K562 (cell line): ENCODE measurements around the gene TIMM50. TPM values are rescaled to one million over a fixed set of nuclear protein-coding genes. Genes with fewer than 3 reads are reported as not detected.

Experiments
- ATAC-seq: fragments of 200-7000 bp; cut with Tn5 transposase; 3 replicates; pipeline ENCODE4 v1.9.1; 2020; ENCODE audit warnings: moderate library complexity
- BruUV-seq: library from RNA; stranded (reverse); fragments of 400-500 nt; replicated peaks from 2 replicates; lab custom pipeline; 2021; lab: Mats Ljungman, UMichigan
- CTCF ChIA-PET: fragments of 300-600 bp; formaldehyde crosslinking; extraction: SDS; loops from one replicate; lab custom pipeline; 2021; ENCODE audit warnings: low intra/inter-chr PET ratio; lab: Yijun Ruan, JAX
- POLR2A ChIA-PET: fragments of 300-600, 350-650 bp; sonication (Branson Sonifier 250); formaldehyde crosslinking; extraction: SDS; loops from one replicate; lab custom pipeline; 2021; ENCODE audit warnings: antibody characterized with exemption, inconsistent platforms; lab: Yijun Ruan, JAX
- DNase-seq, 4 experiments: peaks; one replicate each; pipeline versions ENCODE4 v3.0.0 to v3.0.0-alpha.2; 2011 to 2018; ENCODE audit warnings: low spot score in 3 of 4, mixed read lengths in 3 of 4; ENCODE audit errors: extremely low read depth in 1 of 4
- FAIRE-seq: peaks from 2 replicates; lab custom pipeline; 2011; peaks lifted over from hg19 to GRCh38; lab: Jason Lieb, UNC
- H2AFZ ChIP-seq: 2 replicates; pipeline ENCODE4 v1.6.0; 2011; ENCODE audit warnings: low read depth, low read length, control low read depth, inconsistent platforms
- H3K27ac ChIP-seq: fragments of 200-600 bp; 3 replicates; pipeline ENCODE4 v1.8.0; 2011; ENCODE audit warnings: low read depth, mild to moderate bottlenecking, control low read depth, inconsistent platforms, low read length, moderate library complexity, mixed read lengths; ENCODE audit errors: extremely low read depth
- H3K27me3 ChIP-seq, 2 experiments: fragments of 300-600 bp in 1 of 2; 2 replicates in 1 of 2; 3 replicates in 1 of 2; pipeline versions ENCODE4 v1.6.0 to v1.8.0; 2011; ENCODE audit warnings: inconsistent platforms in 2 of 2, low read length in 2 of 2, mild to moderate bottlenecking in 1 of 2, mixed read lengths in 1 of 2, moderate library complexity in 1 of 2; ENCODE audit not compliant: control insufficient read depth in 2 of 2, insufficient read depth in 2 of 2
- H3K36me3 ChIP-seq: fragments of 300-600 bp; 3 replicates; pipeline ENCODE4 v1.8.0; 2011; ENCODE audit warnings: mild to moderate bottlenecking, low read length, inconsistent platforms; ENCODE audit not compliant: control insufficient read depth, insufficient read depth
- H3K4me1 ChIP-seq, 2 experiments: fragments of 200-600 bp in 1 of 2; replicated peaks in 1 of 2; 2 replicates in 1 of 2; 3 replicates in 1 of 2; pipeline versions ENCODE4 v1.5.1 to v1.8.0; 2011; ENCODE audit warnings: inconsistent platforms in 2 of 2, low read length in 2 of 2, mild to moderate bottlenecking in 1 of 2, mixed read lengths in 1 of 2, moderate library complexity in 1 of 2; ENCODE audit not compliant: control insufficient read depth in 2 of 2, insufficient read depth in 2 of 2
- H3K4me2 ChIP-seq: 2 replicates; pipeline ENCODE4 v1.6.1; 2011; ENCODE audit warnings: low read length, control low read depth, inconsistent platforms, mixed read lengths; ENCODE audit not compliant: insufficient read depth
- H3K4me3 ChIP-seq: fragments of 200-600 bp; sonication (generic), shearing (Covaris generic); 2 replicates; pipeline ENCODE4 v1.5.1; 2016; ENCODE audit warnings: control low read depth, inconsistent platforms
- H3K79me2 ChIP-seq: fragments of 200-600 bp; 3 replicates; pipeline ENCODE4 v1.8.0; 2011; ENCODE audit warnings: low read length, inconsistent platforms; ENCODE audit not compliant: control insufficient read depth, insufficient read depth
- H3K9ac ChIP-seq, 2 experiments: 2 replicates each; pipeline versions ENCODE4 v1.6.0 to v1.6.1; 2011; ENCODE audit warnings: low read depth in 2 of 2, low read length in 2 of 2, control low read depth in 1 of 2, inconsistent platforms in 1 of 2, mild to moderate bottlenecking in 1 of 2, mixed read lengths in 1 of 2; ENCODE audit not compliant: insufficient read depth in 1 of 2
- H3K9me1 ChIP-seq: one replicate; pipeline ENCODE4 v1.6.0; 2011; ENCODE audit warnings: inconsistent platforms, mild to moderate bottlenecking, low read length, moderate library complexity; ENCODE audit not compliant: control insufficient read depth, insufficient read depth
- H3K9me3 ChIP-seq: replicated peaks from 2 replicates; pipeline ENCODE4 v1.5.1; 2011; ENCODE audit warnings: low read depth, low read length, inconsistent platforms; ENCODE audit not compliant: control insufficient read depth, insufficient read depth
- H4K20me1 ChIP-seq: replicated peaks from 2 replicates; pipeline ENCODE4 v1.6.1; 2011; ENCODE audit warnings: low read length, inconsistent platforms, mixed read lengths; ENCODE audit not compliant: control insufficient read depth, insufficient read depth
- HNRNPK ChIP-seq: fragments of 200-400 bp; formaldehyde crosslinking; IDR thresholded peaks from one replicate; pipeline ENCODE4 v1.6.1; 2018; ENCODE audit warnings: mild to moderate bottlenecking, low read depth, low read length; ENCODE audit not compliant: poor library complexity, severe bottlenecking
- IFI16 ChIP-seq: fragments of 250-450 bp; sonication (Bioruptor Pico); IDR thresholded peaks from 2 replicates; pipeline ENCODE4 v2.1.2; 2022; ENCODE audit warnings: mild to moderate bottlenecking, inconsistent platforms
- SRSF9 ChIP-seq: fragments of 200-400 bp; formaldehyde crosslinking; IDR thresholded peaks from 2 replicates; pipeline ENCODE4 v1.6.1; 2017; ENCODE audit warnings: low read depth, low read length, borderline replicate concordance
- XRCC5 ChIP-seq: fragments of 200-400 bp; formaldehyde crosslinking; IDR thresholded peaks from 2 replicates; pipeline ENCODE4 v1.6.1; 2017; ENCODE audit warnings: low read depth, mild to moderate bottlenecking, low read length
- ZBTB40 ChIP-seq, 2 experiments: fragments of 450-650 bp in 1 of 2; sonication (generic) in 1 of 2; formaldehyde crosslinking in 1 of 2; IDR thresholded peaks; 2 replicates each; pipeline versions ENCODE4 v1.7.1 to v1.9.0; 2016 to 2022; ENCODE audit warnings: inconsistent platforms in 1 of 2, mild to moderate bottlenecking in 1 of 2, missing genetic modification reagents in 1 of 2
- ZKSCAN3 ChIP-seq: fragments of 250-450 bp; sonication (Bioruptor Pico); IDR thresholded peaks from 2 replicates; pipeline ENCODE4 v1.4.0; 2020
- ZNF253 ChIP-seq: fragments of 250-450 bp; sonication (Bioruptor Pico); conservative IDR thresholded peaks from 2 replicates; pipeline ENCODE4 v1.6.1; 2021; ENCODE audit warnings: mild to moderate bottlenecking
- ZNF384 ChIP-seq: IDR thresholded peaks from 2 replicates; pipeline ENCODE4 v1.6.1; 2012; ENCODE audit warnings: low read depth, low read length, improper control_type of control experiment
- WGBS: fragments of 100-300 bp; shearing (Covaris generic); methylation state at CpG from one replicate; pipeline ENCODE4 v1.1.6; 2016; ENCODE audit warnings: low coverage, mixed read lengths; ENCODE audit not compliant: insufficient coverage; ENCODE audit errors: missing lambda C conversion rate; 5-methylcytosine and 5-hydroxymethylcytosine counted together
- in situ Hi-C: fragments of 300-500 bp; cut with MboI; formaldehyde crosslinking; loops from 4 replicates; pipeline ENCODE4 v1.15.0; 2018; ENCODE audit warnings: inconsistent platforms, mixed read lengths
- intact Hi-C: fragments of 100-400 bp; cut with micrococcal nuclease; formaldehyde crosslinking; loops from 2 replicates; pipeline ENCODE4 v1.14.2; 2022
- polyA plus RNA-seq, 8 experiments: library from polyadenylated mRNA; depleted of rRNA in 4 of 8; stranded (reverse) in 5 of 8; unstranded in 3 of 8; fragments of >200 nt; fragmentation: Nextera tagmentation in 2 of 8; fragmentation: Illumina TruSeq in 1 of 8; extraction: Ambion mirVana in 2 of 8; extraction: Trizol in 1 of 8; gene quantifications; 2 replicates each; pipeline versions ENCODE4 v1.2.1 to v1.2.3, GENCODE V29; 2011 to 2014; ENCODE audit warnings: inconsistent platforms in 1 of 8, missing spikeins in 1 of 8
- total RNA-seq, 7 experiments: library from RNA; depleted of rRNA in 6 of 7; stranded (reverse); fragments of >200 nt in 6 of 7; fragmentation: Illumina TruSeq in 2 of 7; extraction: Trizol in 2 of 7; gene quantifications; 2 replicates each; pipeline versions ENCODE4 v1.2.1 to v1.2.3, GENCODE V29; 2011 to 2021; ENCODE audit warnings: low replicate concordance in 1 of 7
- TF ChIP-seq, protein P1 (sequence below): fragments of 250-450 bp; sonication (Bioruptor Pico); IDR thresholded peaks from 2 replicates; pipeline ENCODE4 v1.9.0; 2021; ENCODE audit warnings: mild to moderate bottlenecking
- TF ChIP-seq, protein P2 (sequence below): fragments of 450-650 bp; formaldehyde crosslinking; IDR thresholded peaks from 2 replicates; pipeline ENCODE4 v1.4.0; 2022; ENCODE audit warnings: missing genetic modification characterization

TIMM50 gene
- total and polyA plus RNA-seq, 9 of the 15 experiments (the other 6 are each of a cell fraction or from before 2014, with no cell fraction given) = 28.3 to 221 (median 170) TPM

- Histone ChIP-seq H3K27ac (no peak overlapping the region), H2AFZ (no peak overlapping the region), H3K36me3 (no peaks in the 10 kb centered on the region), H3K9ac (no peak overlapping the region), H3K4me3 (no peak overlapping the region), H3K9me1 (no peaks in the 10 kb centered on the region), H3K4me2 (no peak overlapping the region), H3K4me1 (peaks cover 5 to 8% of the 10 kb centered on the region in 2 experiments; a peak in 3 of 5 replicates), H3K79me2 (no peaks in the 10 kb centered on the region), H3K9me3 (no peaks in the 10 kb centered on the region), H4K20me1 (no peaks in the 10 kb centered on the region), H3K27me3 (no peaks in the 10 kb centered on the region)
- CTCF ChIA-PET = no interaction called here
- in situ Hi-C loops = no loop called here
- intact Hi-C loops = no loop called here
- BruUV-seq = no TSS peak
- no peak for ATAC-seq
- FAIRE-seq = no peak
- 72% methylated on average over 8 of the region's 8 CpGs for WGBS
- POLR2A ChIA-PET = no interaction called here
- no peak for DNase-seq
- no peak for TF ChIP-seq SRSF9
- TF ChIP-seq ZKSCAN3 (CRISPR knock-in tag) = no peak
- TF ChIP-seq ZNF384 = no peak
- TF ChIP-seq, protein P1, sequence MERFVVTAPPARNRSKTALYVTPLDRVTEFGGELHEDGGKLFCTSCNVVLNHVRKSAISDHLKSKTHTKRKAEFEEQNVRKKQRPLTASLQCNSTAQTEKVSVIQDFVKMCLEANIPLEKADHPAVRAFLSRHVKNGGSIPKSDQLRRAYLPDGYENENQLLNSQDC (CRISPR knock-in tag) = no peak
- TF ChIP-seq, protein P2, sequence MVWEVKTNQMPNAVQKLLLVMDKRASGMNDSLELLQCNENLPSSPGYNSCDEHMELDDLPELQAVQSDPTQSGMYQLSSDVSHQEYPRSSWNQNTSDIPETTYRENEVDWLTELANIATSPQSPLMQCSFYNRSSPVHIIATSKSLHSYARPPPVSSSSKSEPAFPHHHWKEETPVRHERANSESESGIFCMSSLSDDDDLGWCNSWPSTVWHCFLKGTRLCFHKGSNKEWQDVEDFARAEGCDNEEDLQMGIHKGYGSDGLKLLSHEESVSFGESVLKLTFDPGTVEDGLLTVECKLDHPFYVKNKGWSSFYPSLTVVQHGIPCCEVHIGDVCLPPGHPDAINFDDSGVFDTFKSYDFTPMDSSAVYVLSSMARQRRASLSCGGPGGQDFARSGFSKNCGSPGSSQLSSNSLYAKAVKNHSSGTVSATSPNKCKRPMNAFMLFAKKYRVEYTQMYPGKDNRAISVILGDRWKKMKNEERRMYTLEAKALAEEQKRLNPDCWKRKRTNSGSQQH (CRISPR knock-in tag) = no peak
- no peak for TF ChIP-seq ZBTB40 (IDR thresholded peaks at IDR 0.05)
- TF ChIP-seq ZBTB40 (CRISPR knock-in tag; IDR thresholded peaks at IDR 0.05) = no peak
- TF ChIP-seq ZNF253 = no peak
- TF ChIP-seq XRCC5 = no peak
- no peak for TF ChIP-seq IFI16
- TF ChIP-seq HNRNPK = no peak
Measured at GRCh38 chr19:39524495-39524894, 43.9 kb downstream of the TIMM50 start.
